Lower leg skin (tissue), 3 donors: ENCODE measurements around the gene C1orf226.

ENCODE experiments used
- POLR2A ChIP-seq, 2 donors: fragments of 450-650 bp; IDR thresholded peaks; one replicate each; pipeline ENCODE4 v1.6.1; 2016 to 2017; ENCODE audit warnings: antibody characterized with exemption in 2 of 2, mild to moderate bottlenecking in 1 of 2, moderate library complexity in 1 of 2
- TF ChIP-seq, protein P1 (sequence below), 3 donors: fragments of 450-650 bp; IDR thresholded peaks; one replicate each; pipeline ENCODE4 v1.5.1; 2016; ENCODE audit warnings: antibody characterized with exemption in 3 of 3, mild to moderate bottlenecking in 3 of 3, moderate library complexity in 2 of 3

DNA sequence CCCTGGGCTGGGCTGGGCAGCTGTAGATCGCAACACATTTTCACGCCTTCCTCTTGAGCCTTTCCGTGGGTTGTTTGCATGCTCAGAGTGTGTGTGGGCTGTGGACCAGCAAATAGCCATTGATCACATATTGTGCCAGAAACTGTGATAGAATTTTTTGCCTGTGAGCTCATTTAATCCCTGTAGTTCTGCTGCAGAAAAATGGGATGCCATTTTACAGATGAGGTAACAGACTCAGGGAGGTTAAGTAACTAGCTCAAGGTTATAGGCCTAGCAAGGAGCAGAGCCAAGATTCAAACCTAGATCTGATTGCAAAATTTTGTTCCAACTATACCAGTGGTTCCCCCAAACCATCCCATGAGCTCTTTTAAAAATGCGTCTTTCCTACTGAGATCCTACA, 15.4 kb upstream of the C1orf226 start:
- TF ChIP-seq POLR2A (IDR thresholded peaks at IDR 0.05), result no peak
- TF ChIP-seq, protein P1, sequence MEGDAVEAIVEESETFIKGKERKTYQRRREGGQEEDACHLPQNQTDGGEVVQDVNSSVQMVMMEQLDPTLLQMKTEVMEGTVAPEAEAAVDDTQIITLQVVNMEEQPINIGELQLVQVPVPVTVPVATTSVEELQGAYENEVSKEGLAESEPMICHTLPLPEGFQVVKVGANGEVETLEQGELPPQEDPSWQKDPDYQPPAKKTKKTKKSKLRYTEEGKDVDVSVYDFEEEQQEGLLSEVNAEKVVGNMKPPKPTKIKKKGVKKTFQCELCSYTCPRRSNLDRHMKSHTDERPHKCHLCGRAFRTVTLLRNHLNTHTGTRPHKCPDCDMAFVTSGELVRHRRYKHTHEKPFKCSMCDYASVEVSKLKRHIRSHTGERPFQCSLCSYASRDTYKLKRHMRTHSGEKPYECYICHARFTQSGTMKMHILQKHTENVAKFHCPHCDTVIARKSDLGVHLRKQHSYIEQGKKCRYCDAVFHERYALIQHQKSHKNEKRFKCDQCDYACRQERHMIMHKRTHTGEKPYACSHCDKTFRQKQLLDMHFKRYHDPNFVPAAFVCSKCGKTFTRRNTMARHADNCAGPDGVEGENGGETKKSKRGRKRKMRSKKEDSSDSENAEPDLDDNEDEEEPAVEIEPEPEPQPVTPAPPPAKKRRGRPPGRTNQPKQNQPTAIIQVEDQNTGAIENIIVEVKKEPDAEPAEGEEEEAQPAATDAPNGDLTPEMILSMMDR (IDR thresholded peaks at IDR 0.05), result no peak
